Mucosa of rectum (tissue), 2 donors: ENCODE results near the gene SPG7.
A peak's percentile ranks its signal among the peaks of the same experiment; 100 is the strongest.

ENCODE experiments used
- H3K27ac ChIP-seq, 2 donors: one replicate each; pipeline ENCODE4 v1.7.0; 2013; ENCODE audit warnings: inconsistent platforms in 2 of 2, low read depth in 2 of 2, low read length in 2 of 2
- H3K27me3 ChIP-seq, 2 donors: one replicate each; pipeline ENCODE4 v1.7.0; 2013; ENCODE audit warnings: low read length in 2 of 2; ENCODE audit not compliant: control insufficient read depth in 2 of 2, insufficient read depth in 2 of 2
- H3K36me3 ChIP-seq, 2 donors: one replicate each; pipeline ENCODE4 v1.7.0; 2013; ENCODE audit warnings: low read length in 2 of 2; ENCODE audit not compliant: control insufficient read depth in 2 of 2, insufficient read depth in 2 of 2
- H3K4me1 ChIP-seq, 2 donors: one replicate each; pipeline ENCODE4 v1.7.0; 2013; ENCODE audit warnings: low read length in 2 of 2, mild to moderate bottlenecking in 1 of 2; ENCODE audit not compliant: control insufficient read depth in 2 of 2, insufficient read depth in 2 of 2
- H3K4me3 ChIP-seq, 2 donors: one replicate each; pipeline ENCODE4 v1.7.0; 2013; ENCODE audit warnings: low read length in 2 of 2
- H3K9ac ChIP-seq, 2 donors: one replicate each; pipeline ENCODE4 v1.7.0; 2013; ENCODE audit warnings: low read length in 2 of 2, low read depth in 1 of 2, mild to moderate bottlenecking in 1 of 2
- H3K9me3 ChIP-seq, 2 donors: one replicate each; pipeline ENCODE4 v1.7.0; 2013; ENCODE audit warnings: low read length in 2 of 2; ENCODE audit not compliant: control insufficient read depth in 2 of 2
- donor health status: healthy.
- donor health status: Normal muscosa, but diverticular disease.

Gene SPG7

GRCh38 chr16:89484041-89484501 is 24.1 kb upstream of the SPG7 start:
- H3K27ac ChIP-seq = no peak overlapping the region
- H3K9ac ChIP-seq = peak overlapping the region; percentile 4 to 26
- H3K27me3 ChIP-seq = no peaks in the 10 kb centered on the region
- H3K9me3 ChIP-seq = no peaks in the 10 kb centered on the region
- H3K4me1 ChIP-seq = peaks cover 53 to 60% of the 10 kb centered on the region in 2 donors
- peak overlapping the region in 1 of 2 donors; percentile 17 for H3K4me3 ChIP-seq
- H3K36me3 ChIP-seq = no peaks in the 10 kb centered on the region

GRCh38 chr16:89484923-89485679 is 23.1 kb upstream of the SPG7 start:
- H3K4me3 ChIP-seq = no peak overlapping the region
- no peak overlapping the region for H3K27ac ChIP-seq
- H3K9me3 ChIP-seq = no peaks in the 10 kb centered on the region
- H3K9ac ChIP-seq = no peak overlapping the region
- H3K27me3 ChIP-seq = no peaks in the 10 kb centered on the region
- peaks cover 53 to 60% of the 10 kb centered on the region in 2 donors for H3K4me1 ChIP-seq
- H3K36me3 ChIP-seq = no peaks in the 10 kb centered on the region

- no peaks in the 10 kb centered on the region for H3K9me3 ChIP-seq
- H3K9ac ChIP-seq = no peak overlapping the region
- no peaks in the 10 kb centered on the region for H3K27me3 ChIP-seq
- H3K4me3 ChIP-seq = no peak overlapping the region
- no peak overlapping the region for H3K27ac ChIP-seq
- no peaks in the 10 kb centered on the region for H3K36me3 ChIP-seq
- peaks cover 53 to 57% of the 10 kb centered on the region in 2 donors for H3K4me1 ChIP-seq
Observed at GRCh38 chr16:89485701-89486246, 22.4 kb upstream of the SPG7 start.

- Histone ChIP-seq H3K9ac (peak overlapping the region; percentile 68 to 72), H3K36me3 (peaks cover 0 to 7% of the 10 kb centered on the region in 2 donors), H3K4me1 (peaks cover 34 to 40% of the 10 kb centered on the region in 2 donors)
Observed at GRCh38 chr16:89489040-89489897, 18.9 kb upstream of the SPG7 start.

GRCh38 chr16:89489898-89490438 is 18.2 kb upstream of the SPG7 start:
- Histone ChIP-seq H3K27ac (peak overlapping the region; percentile 89 to 91), H3K4me1 (peaks cover 31 to 34% of the 10 kb centered on the region in 2 donors), H3K4me3 (peak overlapping the region; percentile 50 to 68)

More at GRCh38 chr16:89489040-89489897, 18.9 kb upstream of the SPG7 start:
- H3K27ac ChIP-seq = peak overlapping the region; percentile 89 to 91
- no peaks in the 10 kb centered on the region for H3K9me3 ChIP-seq
- H3K4me3 ChIP-seq = peak overlapping the region; percentile 68 to 84
- H3K27me3 ChIP-seq = no peaks in the 10 kb centered on the region

GRCh38 chr16:89490439-89491237 is 17.6 kb upstream of the SPG7 start, which contains the start of gene ANKRD11:
Gene ANKRD11, minus strand, starts transcription at chr16:89490561. Its CDS starts 173,542 bp downstream, at chr16:89317019.
- Histone ChIP-seq H3K9me3 (no peaks in the 10 kb centered on the region), H3K9ac (peak within 1 kb of the TSS; percentile 85 to 88), H3K36me3 (peaks cover 3 to 7% of the 10 kb centered on the region in 2 donors), H3K4me1 (peaks cover 24 to 28% of the 10 kb centered on the region in 2 donors), H3K27ac (peak within 1 kb of the TSS; percentile 92 to 95), H3K27me3 (no peaks in the 10 kb centered on the region), H3K4me3 (peak within 1 kb of the TSS; percentile 87 to 92)

More at GRCh38 chr16:89489898-89490438, 18.2 kb upstream of the SPG7 start:
- Histone ChIP-seq H3K9me3 (no peaks in the 10 kb centered on the region), H3K36me3 (peaks cover 3 to 7% of the 10 kb centered on the region in 2 donors), H3K27me3 (no peaks in the 10 kb centered on the region), H3K9ac (peak overlapping the region in 1 of 2 donors; percentile 68)

GRCh38 chr16:89491238-89491869 is 16.8 kb upstream of the SPG7 start:
- H3K36me3 ChIP-seq = peaks cover 3 to 7% of the 10 kb centered on the region in 2 donors
- no peaks in the 10 kb centered on the region for H3K9me3 ChIP-seq
- peak overlapping the region; percentile 85 to 88 for H3K9ac ChIP-seq
- no peaks in the 10 kb centered on the region for H3K27me3 ChIP-seq
- H3K27ac ChIP-seq = peak overlapping the region; percentile 92 to 95
- H3K4me1 ChIP-seq = peaks cover 22 to 24% of the 10 kb centered on the region in 2 donors
- H3K4me3 ChIP-seq = peak overlapping the region; percentile 87 to 92

- Histone ChIP-seq H3K27me3 (no peaks in the 10 kb centered on the region), H3K27ac (no peak overlapping the region), H3K9me3 (no peaks in the 10 kb centered on the region), H3K4me3 (peak overlapping the region; percentile 87 to 92), H3K9ac (peak overlapping the region in 1 of 2 donors; percentile 88), H3K4me1 (peaks cover 22 to 24% of the 10 kb centered on the region in 2 donors), H3K36me3 (peaks cover 3 to 7% of the 10 kb centered on the region in 2 donors)
Observed at GRCh38 chr16:89491974-89492687, 16.1 kb upstream of the SPG7 start.
